Esophagus muscularis mucosa (tissue), 4 donors: ENCODE data around the gene DYNC1I1. TPM values are rescaled to one million over a fixed set of nuclear protein-coding genes. Genes with fewer than 3 reads are reported as not detected.

ENCODE experiments used
- DNase-seq: peaks from one replicate; pipeline ENCODE4 v3.0.0-alpha.2; 2017; ENCODE audit errors: extremely low spot score
- H3K27ac ChIP-seq, 4 donors: fragments of 200-600 bp; sonication (generic); replicated peaks in 1 of 4; 1 replicate in 3 of 4; 2 replicates in 1 of 4; pipeline ENCODE4 v1.5.1; 2016 to 2019; ENCODE audit warnings: mild to moderate bottlenecking in 1 of 4
- H3K27me3 ChIP-seq, 4 donors: fragments of 200-600 bp; sonication (generic); one replicate each; pipeline versions ENCODE4 v1.5.1 to v1.6.0; 2016 to 2019
- H3K36me3 ChIP-seq, 4 donors: fragments of 200-600 bp; sonication (generic); one replicate each; pipeline ENCODE4 v1.5.1; 2016 to 2019
- H3K4me1 ChIP-seq, 4 donors: fragments of 200-600 bp; sonication (generic); one replicate each; pipeline ENCODE4 v1.5.1; 2016 to 2019
- H3K4me3 ChIP-seq, 4 donors: fragments of 200-600 bp; sonication (generic); 1 replicate in 2 of 4; 2 replicates in 2 of 4; pipeline ENCODE4 v1.5.1; 2016 to 2019; ENCODE audit warnings: mild to moderate bottlenecking in 4 of 4, moderate library complexity in 1 of 4
- H3K9me3 ChIP-seq, 4 donors: fragments of 200-600 bp; sonication (generic); 1 replicate in 3 of 4; 2 replicates in 1 of 4; pipeline ENCODE4 v1.5.1; 2016 to 2019
- CTCF ChIP-seq, 3 experiments: fragments of 200-600 bp in 2 of 3; fragments of 450-650 bp in 1 of 3; sonication (generic) in 2 of 3; IDR thresholded peaks; one replicate each; pipeline ENCODE4 v1.5.1; 2017 to 2019; ENCODE audit warnings: antibody characterized with exemption in 3 of 3, mild to moderate bottlenecking in 2 of 3, moderate library complexity in 1 of 3
- EP300 ChIP-seq: sonication (generic); formaldehyde crosslinking; IDR thresholded peaks from one replicate; pipeline ENCODE4 v1.6.1; 2017; ENCODE audit warnings: antibody characterized with exemption
- POLR2A ChIP-seq: fragments of 450-650 bp; IDR thresholded peaks from one replicate; pipeline ENCODE4 v1.6.1; 2017; ENCODE audit warnings: antibody characterized with exemption, moderate library complexity, mild to moderate bottlenecking, low read depth
- POLR2AphosphoS5 ChIP-seq, 2 donors: sonication (generic); formaldehyde crosslinking; IDR thresholded peaks; one replicate each; pipeline ENCODE4 v1.6.1; 2017; ENCODE audit warnings: antibody characterized with exemption in 2 of 2
- WGBS: methylation state at CpG from one replicate; pipeline ENCODE4 v1.1.5; 2018; 5-methylcytosine and 5-hydroxymethylcytosine counted together
- intact Hi-C: fragments of 100-400 bp; cut with DNase I; formaldehyde crosslinking; loops from one replicate; pipeline ENCODE4 v1.15.1; 2023
- total RNA-seq, 4 donors: library from RNA; depleted of rRNA; stranded (reverse); fragments of >200 nt; gene quantifications; one replicate each; pipeline versions ENCODE4 v1.1.0 to v1.2.1, GENCODE V29; 2016

The DYNC1I1 gene
- total RNA-seq, 4 donors from 2014 or later, result 8.7 to 16.4 (median 12.3) TPM

GRCh38 chr7:95802270-95802669 lies 29.9 kb downstream of the DYNC1I1 start:
- Histone ChIP-seq H3K9me3 (no peaks in the 10 kb centered on the region), H3K27me3 (no peaks in the 10 kb centered on the region), H3K27ac (no peak overlapping the region), H3K36me3 (peaks cover 0 to 8% (median 4%) of the 10 kb centered on the region in 4 donors), H3K4me3 (no peak overlapping the region), H3K4me1 (no peaks in the 10 kb centered on the region)
- DNase-seq, result no peak
- intact Hi-C loops, result no loop called here
- WGBS, result 94% methylated on average over 3 of the region's 3 CpGs
- TF ChIP-seq POLR2A (no peak), POLR2AphosphoS5 (IDR thresholded peaks at IDR 0.05) (no peak), CTCF (IDR thresholded peaks at IDR 0.05) (no peak), EP300 (no peak)

GRCh38 chr7:95804052-95804451 lies 31.7 kb downstream of the DYNC1I1 start:
- TF ChIP-seq EP300, result no peak
- TF ChIP-seq CTCF (IDR thresholded peaks at IDR 0.05), result no peak
- no peak for TF ChIP-seq POLR2AphosphoS5 (IDR thresholded peaks at IDR 0.05)
- TF ChIP-seq POLR2A, result no peak
- H3K4me3 ChIP-seq, result no peak overlapping the region
- H3K9me3 ChIP-seq, result no peaks in the 10 kb centered on the region
- DNase-seq, result no peak
- no peaks in the 10 kb centered on the region for H3K27me3 ChIP-seq
- 75% methylated on average over 4 of the region's 4 CpGs for WGBS
- no peak overlapping the region for H3K27ac ChIP-seq
- H3K36me3 ChIP-seq, result peaks cover 0 to 8% (median 4%) of the 10 kb centered on the region in 4 donors
- intact Hi-C loops, result no loop called here
- H3K4me1 ChIP-seq, result no peaks in the 10 kb centered on the region

- TF ChIP-seq POLR2AphosphoS5 (IDR thresholded peaks at IDR 0.05) (no peak), EP300 (no peak)
- WGBS, result 83% methylated on average over 1 of the region's 1 CpG
- Histone ChIP-seq H3K36me3 (peaks cover 0 to 8% (median 4%) of the 10 kb centered on the region in 4 donors), H3K27me3 (no peaks in the 10 kb centered on the region), H3K4me1 (no peaks in the 10 kb centered on the region), H3K4me3 (no peak overlapping the region), H3K27ac (no peak overlapping the region), H3K9me3 (no peaks in the 10 kb centered on the region)
- intact Hi-C loops, result no loop called here
- no peak for DNase-seq
These were observed 33.6 kb downstream of the DYNC1I1 start for GRCh38 chr7:95805909-95806308.

- no peak overlapping the region for H3K27ac ChIP-seq
- no peak for DNase-seq
- peaks cover 0 to 8% (median 4%) of the 10 kb centered on the region in 4 donors for H3K36me3 ChIP-seq
- H3K27me3 ChIP-seq, result no peaks in the 10 kb centered on the region
- no peaks in the 10 kb centered on the region for H3K9me3 ChIP-seq
- H3K4me1 ChIP-seq, result peaks cover 0 to 3% (median 0%) of the 10 kb centered on the region in 4 donors
- intact Hi-C loops, result no loop called here
- TF ChIP-seq POLR2AphosphoS5 (IDR thresholded peaks at IDR 0.05) (no peak), EP300 (no peak), CTCF (IDR thresholded peaks at IDR 0.05) (no peak), POLR2A (no peak)
- 66% methylated on average over 2 of the region's 2 CpGs for WGBS
- H3K4me3 ChIP-seq, result no peak overlapping the region
These were observed 36.0 kb downstream of the DYNC1I1 start for GRCh38 chr7:95808396-95808795.

GRCh38 chr7:95811846-95812445 lies 39.6 kb downstream of the DYNC1I1 start:
- H3K9me3 ChIP-seq, result no peaks in the 10 kb centered on the region
- no peaks in the 10 kb centered on the region for H3K36me3 ChIP-seq
- no peaks in the 10 kb centered on the region for H3K27me3 ChIP-seq
- peaks cover 0 to 3% (median 0%) of the 10 kb centered on the region in 4 donors for H3K4me1 ChIP-seq
- no peak for TF ChIP-seq CTCF (IDR thresholded peaks at IDR 0.05)
- H3K4me3 ChIP-seq, result no peak overlapping the region
- DNase-seq, result no peak
- H3K27ac ChIP-seq, result no peak overlapping the region
- 44% methylated on average over 5 of the region's 5 CpGs for WGBS
- intact Hi-C loops, result no loop called here
